ENCODE results near the gene LAMC3.

Gene LAMC3

DNA sequence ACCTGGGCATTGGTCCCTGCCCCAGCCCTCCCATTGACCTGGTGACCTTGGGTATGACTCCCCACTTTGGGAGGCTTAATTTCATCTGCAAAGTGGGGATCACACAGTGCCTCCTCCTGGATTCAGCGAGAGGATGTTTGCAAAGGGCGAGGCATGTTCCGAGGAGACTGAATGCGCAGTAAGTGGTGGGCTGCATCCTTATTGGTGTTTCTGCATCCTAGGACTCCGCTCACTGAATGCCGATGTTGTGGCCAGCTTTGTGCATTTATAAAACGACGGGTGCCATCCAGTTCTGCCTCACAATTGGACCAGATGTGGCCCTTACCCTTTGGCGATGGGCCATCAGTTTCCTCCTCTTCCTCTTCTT, 63.9 kb downstream of the LAMC3 start:
- TF ChIP-seq, protein P1, sequence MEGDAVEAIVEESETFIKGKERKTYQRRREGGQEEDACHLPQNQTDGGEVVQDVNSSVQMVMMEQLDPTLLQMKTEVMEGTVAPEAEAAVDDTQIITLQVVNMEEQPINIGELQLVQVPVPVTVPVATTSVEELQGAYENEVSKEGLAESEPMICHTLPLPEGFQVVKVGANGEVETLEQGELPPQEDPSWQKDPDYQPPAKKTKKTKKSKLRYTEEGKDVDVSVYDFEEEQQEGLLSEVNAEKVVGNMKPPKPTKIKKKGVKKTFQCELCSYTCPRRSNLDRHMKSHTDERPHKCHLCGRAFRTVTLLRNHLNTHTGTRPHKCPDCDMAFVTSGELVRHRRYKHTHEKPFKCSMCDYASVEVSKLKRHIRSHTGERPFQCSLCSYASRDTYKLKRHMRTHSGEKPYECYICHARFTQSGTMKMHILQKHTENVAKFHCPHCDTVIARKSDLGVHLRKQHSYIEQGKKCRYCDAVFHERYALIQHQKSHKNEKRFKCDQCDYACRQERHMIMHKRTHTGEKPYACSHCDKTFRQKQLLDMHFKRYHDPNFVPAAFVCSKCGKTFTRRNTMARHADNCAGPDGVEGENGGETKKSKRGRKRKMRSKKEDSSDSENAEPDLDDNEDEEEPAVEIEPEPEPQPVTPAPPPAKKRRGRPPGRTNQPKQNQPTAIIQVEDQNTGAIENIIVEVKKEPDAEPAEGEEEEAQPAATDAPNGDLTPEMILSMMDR (IDR thresholded peaks at IDR 0.05; ENCODE audit: low read depth, low read length) = no peak
- H3K27ac ChIP-seq = no peak overlapping the region
- H3K27me3 ChIP-seq (ENCODE audit: insufficient read depth, low read depth, severe bottlenecking) = no peaks in the 10 kb centered on the region
- H3K36me3 ChIP-seq = no peaks in the 10 kb centered on the region
- H3K9me3 ChIP-seq (ENCODE audit: severe bottlenecking) = no peaks in the 10 kb centered on the region
- no peak for DNase-seq
- H3K4me3 ChIP-seq (ENCODE audit: low read depth, low read length) = no peak overlapping the region

DNA sequence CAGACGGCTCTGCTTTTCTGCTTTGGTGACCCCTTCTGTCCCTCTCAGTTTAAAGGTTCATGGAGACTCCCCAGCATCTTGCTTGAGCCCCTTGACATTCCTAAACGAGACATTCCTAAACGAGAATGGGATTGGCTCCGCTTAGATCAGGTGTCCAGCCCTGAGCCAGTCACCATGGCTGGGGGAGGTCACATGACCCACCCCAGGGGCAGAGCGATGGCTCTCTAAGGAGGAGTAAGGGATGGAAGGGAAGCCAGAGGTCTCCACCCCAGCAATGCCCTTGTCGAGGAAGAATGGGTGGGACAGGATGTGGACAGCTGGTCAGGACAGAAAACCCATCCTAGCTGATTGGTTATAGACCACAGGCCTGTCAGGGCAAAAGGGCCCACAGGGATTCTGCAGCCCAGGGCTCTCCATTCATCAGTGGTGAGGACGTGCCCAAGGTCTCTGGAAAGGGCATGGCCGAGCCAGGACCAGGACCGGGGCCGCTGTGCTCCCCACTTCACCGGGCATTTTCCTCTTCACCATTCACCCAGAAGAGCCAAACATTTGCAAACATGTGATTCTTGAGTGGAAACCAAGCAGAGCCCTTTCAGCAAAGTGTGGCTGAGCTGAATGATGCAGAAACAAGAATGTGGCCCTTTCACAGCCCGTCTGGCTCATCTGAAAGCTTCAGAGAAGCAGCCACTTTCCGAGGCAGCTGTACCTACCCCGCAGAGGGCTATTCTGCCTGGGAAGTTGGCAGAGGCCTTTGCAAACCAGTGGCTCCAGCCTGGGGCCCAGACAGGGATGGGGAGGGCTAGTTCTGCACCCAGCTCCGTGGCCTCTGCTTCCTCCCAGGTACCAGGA, 67.6 kb downstream of the LAMC3 start:
- no peaks in the 10 kb centered on the region for H3K9me3 ChIP-seq (ENCODE audit: severe bottlenecking)
- no peak overlapping the region for H3K4me3 ChIP-seq (ENCODE audit: low read depth, low read length)
- no peak overlapping the region for H3K27ac ChIP-seq
- no peaks in the 10 kb centered on the region for H3K36me3 ChIP-seq
- DNase-seq = no peak
- TF ChIP-seq, protein P1 (IDR thresholded peaks at IDR 0.05; ENCODE audit: low read depth, low read length) = no peak
- no peaks in the 10 kb centered on the region for H3K27me3 ChIP-seq (ENCODE audit: insufficient read depth, low read depth, severe bottlenecking)

- no peak overlapping the region for H3K27ac ChIP-seq
- no peak for DNase-seq
- no peaks in the 10 kb centered on the region for H3K36me3 ChIP-seq
- H3K4me3 ChIP-seq (ENCODE audit: low read depth, low read length) = no peak overlapping the region
- TF ChIP-seq, protein P1 (IDR thresholded peaks at IDR 0.05; ENCODE audit: low read depth, low read length) = no peak
- no peaks in the 10 kb centered on the region for H3K27me3 ChIP-seq (ENCODE audit: insufficient read depth, low read depth, severe bottlenecking)
- no peaks in the 10 kb centered on the region for H3K9me3 ChIP-seq (ENCODE audit: severe bottlenecking)
Measured at GRCh38 chr9:131078427-131079366, 69.7 kb downstream of the LAMC3 start.

DNA sequence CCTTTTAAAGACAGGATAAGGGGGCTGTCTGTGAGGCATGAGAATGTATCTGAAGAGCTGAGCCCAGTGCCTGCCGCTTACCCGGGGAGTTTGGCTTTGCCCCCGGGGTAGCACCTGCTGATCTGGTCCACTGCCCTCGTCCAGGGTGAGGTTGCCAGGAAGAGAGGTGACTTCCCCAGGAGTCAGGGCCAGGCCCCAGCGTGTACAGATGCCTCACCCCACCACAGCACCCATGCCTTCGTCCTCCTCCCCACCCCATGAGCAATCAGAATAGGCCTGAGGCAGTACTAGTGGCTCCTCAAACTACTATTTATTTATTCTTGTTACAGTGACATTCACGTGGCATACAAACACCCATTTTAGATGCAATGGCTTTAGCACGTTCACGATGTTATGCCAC, 71.6 kb downstream of the LAMC3 start:
- no peak overlapping the region for H3K4me3 ChIP-seq (ENCODE audit: low read depth, low read length)
- TF ChIP-seq, protein P1 (IDR thresholded peaks at IDR 0.05; ENCODE audit: low read depth, low read length) = no peak
- no peak overlapping the region for H3K27ac ChIP-seq
- H3K9me3 ChIP-seq (ENCODE audit: severe bottlenecking) = no peaks in the 10 kb centered on the region
- H3K36me3 ChIP-seq = no peaks in the 10 kb centered on the region
- no peak for DNase-seq
- no peaks in the 10 kb centered on the region for H3K27me3 ChIP-seq (ENCODE audit: insufficient read depth, low read depth, severe bottlenecking)

DNA sequence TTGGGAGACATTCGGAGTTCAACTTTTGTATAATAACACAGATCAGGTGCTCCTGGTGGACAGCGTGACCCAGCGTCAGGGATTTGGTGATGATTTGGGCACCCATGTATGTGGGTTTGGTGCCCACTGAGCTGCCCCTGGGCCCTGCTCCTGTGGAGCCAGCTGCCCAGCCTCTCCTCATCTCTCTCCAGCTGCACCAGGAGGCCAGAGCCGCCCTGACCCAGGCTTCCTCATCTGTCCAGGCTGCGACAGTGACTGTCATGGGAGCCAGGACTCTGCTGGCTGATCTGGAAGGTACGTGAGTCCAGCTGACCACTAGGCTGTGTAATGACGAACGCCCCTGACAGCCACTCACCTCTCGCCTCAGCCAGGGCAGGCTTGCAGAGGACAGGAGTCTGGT, 72.9 kb downstream of the LAMC3 start:
- H3K4me3 ChIP-seq (ENCODE audit: low read depth, low read length) = no peak overlapping the region
- DNase-seq = no peak
- H3K36me3 ChIP-seq = no peaks in the 10 kb centered on the region
- TF ChIP-seq, protein P1 (IDR thresholded peaks at IDR 0.05; ENCODE audit: low read depth, low read length) = no peak
- no peak overlapping the region for H3K27ac ChIP-seq
- H3K27me3 ChIP-seq (ENCODE audit: insufficient read depth, low read depth, severe bottlenecking) = no peaks in the 10 kb centered on the region
- no peaks in the 10 kb centered on the region for H3K9me3 ChIP-seq (ENCODE audit: severe bottlenecking)

Data from WERI-Rb-1 (cell line).